GM20431 (cell line): Measurements from ENCODE around the gene BICC1.
"Not testable (repeated sequence)": the region's sequence is repeated elsewhere in the genome, so short reads cannot be mapped to it uniquely, and the experiment has no call there.

Experiments
- in situ Hi-C: fragments of 300-500 bp; cut with MseI, MboI; formaldehyde crosslinking; loops from one replicate; pipeline ENCODE4 v1.15.0; 2020; ENCODE audit warnings: low sequenced_read_pairs; ENCODE audit not compliant: unreplicated experiment

BICC1 gene

GRCh38 chr10:58590924-58591323 is 78.3 kb downstream of the BICC1 start:
- in situ Hi-C loops: no loop called here

- in situ Hi-C loops: no loop called here
Measured at GRCh38 chr10:58593008-58593407, 80.3 kb downstream of the BICC1 start.

- in situ Hi-C loops: not testable (repeated sequence)
Measured at GRCh38 chr10:58597211-58597610, 84.5 kb downstream of the BICC1 start.

GRCh38 chr10:58599927-58600553 is 87.4 kb downstream of the BICC1 start:
- in situ Hi-C loops: no loop called here

GRCh38 chr10:58608351-58608750 is 95.7 kb downstream of the BICC1 start:
- in situ Hi-C loops: no loop called here

- in situ Hi-C loops: no loop called here
Measured at GRCh38 chr10:58608826-58609531, 96.3 kb downstream of the BICC1 start.

- in situ Hi-C loops: no loop called here
Measured at GRCh38 chr10:58609532-58610150, 97.0 kb downstream of the BICC1 start.

- in situ Hi-C loops: no loop called here
Measured at GRCh38 chr10:58615237-58615935, 102.7 kb downstream of the BICC1 start.

- in situ Hi-C loops: no loop called here
Measured at GRCh38 chr10:58618158-58618676, 105.5 kb downstream of the BICC1 start.

GRCh38 chr10:58621379-58622077 is 108.9 kb downstream of the BICC1 start:
- in situ Hi-C loops: no loop called here

- in situ Hi-C loops: no loop called here
Measured at GRCh38 chr10:58622246-58622645, 109.6 kb downstream of the BICC1 start.

GRCh38 chr10:58625070-58625469 is 112.4 kb downstream of the BICC1 start:
- in situ Hi-C loops: no loop called here

- in situ Hi-C loops: no loop called here
Measured at GRCh38 chr10:58627392-58627791, 114.7 kb downstream of the BICC1 start.

- in situ Hi-C loops: no loop called here
Measured at GRCh38 chr10:58631715-58632114, 119.0 kb downstream of the BICC1 start.

- in situ Hi-C loops: no loop called here
Measured at GRCh38 chr10:58632216-58632615, 119.5 kb downstream of the BICC1 start.

- in situ Hi-C loops: no loop called here
Measured at GRCh38 chr10:58637352-58637751, 124.7 kb downstream of the BICC1 start.

- in situ Hi-C loops: no loop called here
Measured at GRCh38 chr10:58638388-58638787, 125.7 kb downstream of the BICC1 start.

GRCh38 chr10:58641095-58641531 is 128.4 kb downstream of the BICC1 start:
- in situ Hi-C loops: no loop called here

- in situ Hi-C loops: no loop called here
Measured at GRCh38 chr10:58641708-58642107, 129.0 kb downstream of the BICC1 start.

- in situ Hi-C loops: no loop called here
Measured at GRCh38 chr10:58642283-58642682, 129.6 kb downstream of the BICC1 start.
